Adrenal gland (tissue), 12 donors: Measurements from ENCODE around the gene GPC5. TPM values are rescaled to one million over a fixed set of nuclear protein-coding genes. Genes with fewer than 3 reads are reported as not detected.

Experiments used
- DNase-seq, 7 donors: peaks; one replicate each; pipeline ENCODE4 v3.0.0-alpha.2; 2019 to 2020
- H3K27ac ChIP-seq, 5 donors: fragments of 200-600 bp; sonication (generic) in 4 of 5; 1 replicate in 3 of 5; 2 replicates in 2 of 5; pipeline versions ENCODE4 v1.5.1 to v1.8.0; 2016 to 2020; ENCODE audit warnings: mild to moderate bottlenecking in 1 of 5
- H3K27me3 ChIP-seq: fragments of 200-600 bp; 2 replicates; pipeline ENCODE4 v1.8.0; 2021
- H3K36me3 ChIP-seq, 2 donors: fragments of 200-600 bp; replicated peaks in 1 of 2; 1 replicate in 1 of 2; 2 replicates in 1 of 2; pipeline versions ENCODE4 v1.5.1 to v1.8.0; 2018 to 2022
- H3K4me1 ChIP-seq, 2 donors: fragments of 200-600 bp; replicated peaks in 1 of 2; 1 replicate in 1 of 2; 2 replicates in 1 of 2; pipeline versions ENCODE4 v1.5.1 to v1.8.0; 2018 to 2021
- H3K4me3 ChIP-seq, 4 donors: fragments of 200-600 bp; sonication (generic) in 3 of 4; one replicate each; pipeline ENCODE4 v1.5.1; 2016 to 2018
- H3K9me3 ChIP-seq, 3 donors: fragments of 200-600 bp; sonication (generic) in 1 of 3; replicated peaks in 1 of 3; 1 replicate in 2 of 3; 2 replicates in 1 of 3; pipeline versions ENCODE4 v1.5.1 to v1.8.0; 2016 to 2021
- CTCF ChIP-seq, 6 experiments: fragments of 450-650 bp in 4 of 6; fragments of 200-600 bp in 2 of 6; sonication (generic) in 1 of 6; IDR thresholded peaks; 1 replicate in 5 of 6; 2 replicates in 1 of 6; pipeline versions ENCODE4 v1.5.1 to v1.8.0; 2016 to 2021; ENCODE audit warnings: antibody characterized with exemption in 6 of 6, mild to moderate bottlenecking in 2 of 6, moderate library complexity in 1 of 6
- POLR2A ChIP-seq, 2 donors: fragments of 450-650 bp; IDR thresholded peaks; one replicate each; pipeline ENCODE4 v1.6.1; 2017; ENCODE audit warnings: antibody characterized with exemption in 2 of 2, mild to moderate bottlenecking in 2 of 2, moderate library complexity in 1 of 2
- WGBS, 4 donors: extraction: QIAGEN DNeasy Blood & Tissue Kit in 2 of 4; methylation state at CpG; one replicate each; pipeline versions ENCODE4 v1.1.5 to v1.1.7; 2013 to 2017; 5-methylcytosine and 5-hydroxymethylcytosine counted together
- intact Hi-C, 2 donors: fragments of 100-400 bp; cut with DNase I; formaldehyde crosslinking; loops; one replicate each; pipeline versions ENCODE4 v1.14.1 to v1.15.0; 2022 to 2023
- polyA plus RNA-seq, 3 donors: library from polyadenylated mRNA; stranded (reverse); fragments of 200-250 nt in 2 of 3; fragments of 350-450 nt in 1 of 3; fragmentation: Illumina TruSeq in 1 of 3; extraction: RNeasy Lipid Tissue Mini Kit (QIAGEN cat#74804) in 1 of 3; gene quantifications; one replicate each; pipeline ENCODE4 v1.2.3, GENCODE V29; 2013 to 2014
- total RNA-seq, 9 donors: library from RNA; depleted of rRNA in 4 of 9; stranded (reverse); fragments of >200 nt in 4 of 9; fragments of 120-200 nt in 1 of 9; fragmentation: NEBNext Ultra II Directional in 1 of 9; extraction: Animal tissue kit (Norgen Biotek cat#: 25700) in 1 of 9; gene quantifications; one replicate each; pipeline versions ENCODE4 v1.1.0 to v1.2.4, GENCODE V29; 2013 to 2023
- donor health status: healthy with polysubstance abuse.
- donor health status: Bipolar disorder and iron deficiency.
- donor health status: DM: yes; HTN: yes; CAD: no.
- donor health status: DM: no; HTN: no; CAD: no.
- donor health status: DM: no; HTN: no; CAD: no.
- donor health status: DM: yes; HTN: yes; CAD: no.

The GPC5 gene
- total and polyA plus RNA-seq, 12 donors: 0.24 to 7.7 (median 2.1) TPM; not detected in 4

- H3K36me3 ChIP-seq: no peaks in the 10 kb centered on the region
- no peak for DNase-seq
- H3K27ac ChIP-seq: no peak overlapping the region
- no peaks in the 10 kb centered on the region for H3K4me1 ChIP-seq
- H3K27me3 ChIP-seq: no peaks in the 10 kb centered on the region
- no peaks in the 10 kb centered on the region for H3K9me3 ChIP-seq
- H3K4me3 ChIP-seq: no peak overlapping the region
- intact Hi-C loops: no loop called here
- TF ChIP-seq POLR2A (IDR thresholded peaks at IDR 0.05) (no peak), CTCF (IDR thresholded peaks at IDR 0.05) (no peak)
- 65 to 79% (median 72%) methylated on average over 5 of the region's 5 CpGs for WGBS, 4 donors
Measured at GRCh38 chr13:92640936-92641335, 1242.5 kb downstream of the GPC5 start.

- Histone ChIP-seq H3K4me3 (no peak overlapping the region), H3K4me1 (no peaks in the 10 kb centered on the region), H3K27ac (no peak overlapping the region), H3K9me3 (no peaks in the 10 kb centered on the region), H3K27me3 (no peaks in the 10 kb centered on the region), H3K36me3 (no peaks in the 10 kb centered on the region)
- no peak for DNase-seq
- intact Hi-C loops: no loop called here
- TF ChIP-seq CTCF (IDR thresholded peaks at IDR 0.05) (no peak), POLR2A (IDR thresholded peaks at IDR 0.05) (no peak)
Measured at GRCh38 chr13:92649140-92649813, 1250.9 kb downstream of the GPC5 start.

- intact Hi-C loops: no loop called here
- Histone ChIP-seq H3K36me3 (no peaks in the 10 kb centered on the region), H3K27me3 (no peaks in the 10 kb centered on the region), H3K4me3 (no peak overlapping the region), H3K27ac (no peak overlapping the region), H3K4me1 (no peaks in the 10 kb centered on the region), H3K9me3 (no peaks in the 10 kb centered on the region)
- whole genome bisulfite sequencing, 4 donors: 90 to 95% (median 93%) methylated on average over 1 of the region's 1 CpG
- no peak for DNase-seq
- no peak for TF ChIP-seq CTCF (IDR thresholded peaks at IDR 0.05)
- no peak for TF ChIP-seq POLR2A (IDR thresholded peaks at IDR 0.05)
Measured at GRCh38 chr13:92656103-92656502, 1257.7 kb downstream of the GPC5 start.

DNA sequence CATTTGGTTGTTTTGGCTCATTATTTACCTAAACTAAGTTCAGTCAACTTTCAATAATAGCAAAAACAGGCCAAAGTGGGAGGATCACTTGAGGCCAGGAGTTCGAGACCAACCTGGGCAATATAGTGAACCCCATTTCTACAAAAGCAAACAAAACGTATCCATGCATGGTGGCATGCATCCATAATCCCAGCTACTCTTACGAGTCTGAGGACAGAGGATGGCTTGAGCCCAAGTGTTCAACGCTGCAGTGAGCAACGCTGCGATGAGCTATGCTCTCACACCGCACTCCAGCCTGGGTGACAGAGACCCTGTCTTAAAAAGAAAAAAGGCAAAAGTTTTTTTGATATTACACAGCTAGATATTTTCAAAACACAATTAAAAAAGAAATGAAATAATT lies 1258.2 kb downstream of the GPC5 start:
- Histone ChIP-seq H3K4me3 (no peak overlapping the region), H3K27me3 (no peaks in the 10 kb centered on the region), H3K36me3 (no peaks in the 10 kb centered on the region), H3K9me3 (no peaks in the 10 kb centered on the region), H3K27ac (no peak overlapping the region), H3K4me1 (no peaks in the 10 kb centered on the region)
- no peak for DNase-seq
- TF ChIP-seq POLR2A (IDR thresholded peaks at IDR 0.05) (no peak), CTCF (IDR thresholded peaks at IDR 0.05) (no peak)
- 86 to 91% (median 88%) methylated on average over 7 of the region's 7 CpGs for WGBS, 4 donors
- intact Hi-C loops: no loop called here
